CD14-positive monocyte (primary cell): Measurements from ENCODE around the gene FIGN. TPM values are rescaled to one million over a fixed set of nuclear protein-coding genes. Genes with fewer than 3 reads are reported as not detected.

Experiments
- DNase-seq, 3 donors: peaks; one replicate each; pipeline ENCODE4 v3.0.0-alpha.2; 2011 to 2022
- H2AFZ ChIP-seq: 2 replicates; pipeline ENCODE4 v1.6.0; 2012; ENCODE audit warnings: mild to moderate bottlenecking, low read depth, low read length, inconsistent platforms; ENCODE audit not compliant: insufficient read depth, poor library complexity, severe bottlenecking
- H3K27ac ChIP-seq, 2 donors: 1 replicate in 1 of 2; 2 replicates in 1 of 2; pipeline ENCODE4 v1.5.1; 2012 to 2013; ENCODE audit warnings: low read length in 2 of 2, control low read depth in 1 of 2, inconsistent platforms in 1 of 2, low read depth in 1 of 2, mild to moderate bottlenecking in 1 of 2
- H3K27me3 ChIP-seq, 2 donors: one replicate each; pipeline versions ENCODE4 v1.6.0 to v1.6.1; 2011 to 2013; ENCODE audit warnings: low read length in 2 of 2; ENCODE audit not compliant: control insufficient read depth in 2 of 2, insufficient read depth in 2 of 2
- H3K36me3 ChIP-seq, 2 donors: replicated peaks in 1 of 2; 1 replicate in 1 of 2; 2 replicates in 1 of 2; pipeline versions ENCODE4 v1.5.1 to v1.6.1; 2012 to 2013; ENCODE audit warnings: low read length in 2 of 2, control low read depth in 1 of 2, inconsistent platforms in 1 of 2, mild to moderate bottlenecking in 1 of 2; ENCODE audit not compliant: insufficient read depth in 2 of 2, control insufficient read depth in 1 of 2
- H3K4me1 ChIP-seq, 2 donors: 1 replicate in 1 of 2; 2 replicates in 1 of 2; pipeline versions ENCODE4 v1.5.1 to v1.6.1; 2012 to 2013; ENCODE audit warnings: low read length in 2 of 2, control low read depth in 1 of 2, inconsistent platforms in 1 of 2, mild to moderate bottlenecking in 1 of 2, moderate library complexity in 1 of 2; ENCODE audit not compliant: insufficient read depth in 2 of 2, control insufficient read depth in 1 of 2
- H3K4me2 ChIP-seq: replicated peaks from 2 replicates; pipeline ENCODE3; 2012; ENCODE audit warnings: low read length, moderate library complexity, mild to moderate bottlenecking; ENCODE audit not compliant: poor library complexity, severe bottlenecking; ENCODE audit errors: extremely low read depth
- H3K4me3 ChIP-seq, 3 experiments: fragments of 200-600 bp in 1 of 3; sonication (generic) in 1 of 3; replicated peaks in 1 of 3; 1 replicate in 2 of 3; 2 replicates in 1 of 3; pipeline ENCODE4 v1.5.1; 2011 to 2013; ENCODE audit warnings: low read length in 3 of 3, mild to moderate bottlenecking in 3 of 3, control low read depth in 2 of 3, low read depth in 2 of 3, inconsistent platforms in 1 of 3, moderate library complexity in 1 of 3
- H3K79me2 ChIP-seq: 2 replicates; pipeline ENCODE4 v1.6.0; 2012; ENCODE audit warnings: mild to moderate bottlenecking, control low read depth, inconsistent platforms, low read length, moderate library complexity; ENCODE audit not compliant: insufficient read depth
- H3K9ac ChIP-seq: 2 replicates; pipeline ENCODE4 v1.6.0; 2017; ENCODE audit warnings: low read length, mild to moderate bottlenecking; ENCODE audit not compliant: insufficient read depth, poor library complexity, severe bottlenecking
- H3K9me3 ChIP-seq, 2 donors: replicated peaks in 1 of 2; 1 replicate in 1 of 2; 2 replicates in 1 of 2; pipeline versions ENCODE4 v1.5.1 to v1.6.1; 2012 to 2013; ENCODE audit warnings: low read length in 2 of 2, control low read depth in 1 of 2; ENCODE audit not compliant: control insufficient read depth in 1 of 2, insufficient read depth in 1 of 2
- H4K20me1 ChIP-seq: 2 replicates; pipeline ENCODE4 v1.6.0; 2012; ENCODE audit warnings: mild to moderate bottlenecking, low read length, control low read depth, moderate library complexity; ENCODE audit not compliant: insufficient read depth
- H3K27ac Mint-ChIP-seq, 7 donors: one replicate each; pipeline ENCODE4 v1.8.0; 2020; ENCODE audit warnings: mild to moderate bottlenecking in 7 of 7, mixed read lengths in 7 of 7, moderate library complexity in 6 of 7, inconsistent platforms in 2 of 7
- H3K27me3 Mint-ChIP-seq, 3 donors: one replicate each; pipeline ENCODE4 v1.8.0; 2021 to 2022; ENCODE audit warnings: low read depth in 3 of 3, mild to moderate bottlenecking in 3 of 3, mixed read lengths in 3 of 3, moderate library complexity in 3 of 3, inconsistent platforms in 1 of 3
- H3K36me3 Mint-ChIP-seq, 2 donors: one replicate each; pipeline ENCODE4 v1.8.0; 2020; ENCODE audit warnings: mixed read lengths in 2 of 2, inconsistent platforms in 1 of 2, mild to moderate bottlenecking in 1 of 2
- H3K4me1 Mint-ChIP-seq: one replicate; pipeline ENCODE4 v1.8.0; 2020; ENCODE audit warnings: mild to moderate bottlenecking, mixed read lengths
- H3K4me3 Mint-ChIP-seq, 2 donors: one replicate each; pipeline ENCODE4 v1.8.0; 2020; ENCODE audit warnings: mild to moderate bottlenecking in 2 of 2, mixed read lengths in 2 of 2, moderate library complexity in 1 of 2
- H3K9me3 Mint-ChIP-seq, 7 donors: one replicate each; pipeline ENCODE4 v1.8.0; 2020 to 2022; ENCODE audit warnings: mixed read lengths in 7 of 7, mild to moderate bottlenecking in 6 of 7, moderate library complexity in 6 of 7, inconsistent platforms in 2 of 7
- CTCF ChIP-seq: fragments of 200-600 bp; IDR thresholded peaks from one replicate; pipeline ENCODE4 v1.8.0; 2022; ENCODE audit warnings: antibody characterized with exemption, mild to moderate bottlenecking
- WGBS: methylation state at CpG from one replicate; pipeline ENCODE4 v1.1.5; 2013; ENCODE audit warnings: missing lambda C conversion rate; ENCODE audit not compliant: insufficient coverage; 5-methylcytosine and 5-hydroxymethylcytosine counted together
- intact Hi-C, 2 donors: fragments of 100-400 bp; cut with micrococcal nuclease; formaldehyde crosslinking; loops; one replicate each; pipeline versions ENCODE4 v1.15.0 to v1.15.1; 2023
- polyA plus RNA-seq, 3 donors: library from polyadenylated mRNA; depleted of rRNA in 1 of 3; unstranded in 2 of 3; stranded (reverse) in 1 of 3; fragments of 300-500 nt in 2 of 3; fragments of >200 nt in 1 of 3; fragmentation: Illumina TruSeq in 2 of 3; gene quantifications; 1 replicate in 2 of 3; 2 replicates in 1 of 3; pipeline ENCODE4 v1.2.3, GENCODE V29; 2012 to 2021

The FIGN gene
- polyA plus RNA-seq, 3 donors, result not detected

DNA sequence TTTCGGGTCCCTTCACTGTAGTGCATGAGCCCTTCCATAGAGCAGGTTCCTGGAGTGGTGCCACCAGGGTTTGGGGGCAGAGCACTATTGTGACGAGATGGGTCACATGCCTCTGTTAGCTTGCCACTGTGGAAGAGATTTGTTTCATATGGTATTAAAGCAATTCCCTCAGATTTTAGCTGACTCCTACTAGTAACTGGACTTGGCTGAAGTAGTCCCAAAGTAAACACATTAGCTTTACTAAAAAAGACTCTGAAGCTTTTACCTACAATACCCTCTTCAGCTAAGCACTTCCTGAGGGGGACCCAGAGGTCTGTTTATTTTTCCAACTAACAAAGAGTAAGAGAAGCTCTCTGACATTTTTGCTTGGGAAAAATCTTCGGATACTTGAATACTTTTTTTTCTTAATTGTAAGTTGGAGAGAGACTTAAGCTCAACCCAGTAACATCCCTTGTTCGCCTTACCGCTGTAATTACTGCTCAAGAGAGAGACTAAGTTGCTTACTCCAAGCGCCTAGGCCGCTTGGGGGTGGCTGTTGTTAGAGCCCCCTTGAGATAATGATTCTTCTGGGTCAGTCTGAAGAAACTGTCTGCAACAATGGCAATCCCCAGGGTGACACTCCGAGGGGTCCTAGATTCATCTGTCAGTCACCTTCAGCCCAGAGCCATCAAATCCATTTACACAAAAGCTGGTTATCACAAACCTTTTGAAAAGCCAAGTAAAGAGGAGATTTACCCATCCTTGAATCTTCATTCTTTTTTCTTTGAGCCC is 177.4 kb downstream of the FIGN start:
- Mint-ChIP-seq H3K9me3 (peaks cover 0 to 6% (median 2%) of the 10 kb centered on the region in 7 donors), H3K27me3 (no peaks in the 10 kb centered on the region), H3K27ac (no peak overlapping the region), H3K4me1 (no peaks in the 10 kb centered on the region), H3K36me3 (no peaks in the 10 kb centered on the region), H3K4me3 (no peak overlapping the region)
- WGBS, result 90% methylated on average over 2 of the region's 8 CpGs
- no peak for TF ChIP-seq CTCF
- H3K27ac ChIP-seq, result no peak overlapping the region
- H3K4me2 ChIP-seq, result no peak overlapping the region
- H3K27me3 ChIP-seq, result no peaks in the 10 kb centered on the region
- no peaks in the 10 kb centered on the region for H3K4me1 ChIP-seq
- H4K20me1 ChIP-seq, result no peaks in the 10 kb centered on the region
- no peak overlapping the region for H3K9ac ChIP-seq
- no peak overlapping the region for H3K4me3 ChIP-seq
- H2AFZ ChIP-seq, result no peak overlapping the region
- intact Hi-C loops, result no loop called here
- H3K79me2 ChIP-seq, result no peaks in the 10 kb centered on the region
- no peaks in the 10 kb centered on the region for H3K9me3 ChIP-seq
- H3K36me3 ChIP-seq, result no peaks in the 10 kb centered on the region
- no peak for DNase-seq

GRCh38 chr2:163556511-163556910 is 179.3 kb downstream of the FIGN start:
- Mint-ChIP-seq H3K27me3 (no peaks in the 10 kb centered on the region), H3K4me3 (no peak overlapping the region), H3K27ac (no peak overlapping the region), H3K36me3 (no peaks in the 10 kb centered on the region), H3K9me3 (peaks cover 0 to 6% (median 0%) of the 10 kb centered on the region in 7 donors), H3K4me1 (no peaks in the 10 kb centered on the region)
- Histone ChIP-seq H3K4me3 (no peak overlapping the region), H3K9me3 (no peaks in the 10 kb centered on the region), H3K79me2 (no peaks in the 10 kb centered on the region), H3K9ac (no peak overlapping the region), H3K27me3 (no peaks in the 10 kb centered on the region), H4K20me1 (no peaks in the 10 kb centered on the region), H3K36me3 (no peaks in the 10 kb centered on the region), H3K4me2 (no peak overlapping the region), H3K27ac (no peak overlapping the region), H2AFZ (no peak overlapping the region), H3K4me1 (no peaks in the 10 kb centered on the region)
- TF ChIP-seq CTCF, result no peak
- WGBS, result no CpG with 5 or more reads among the region's 2 CpGs
- intact Hi-C loops, result no loop called here
- DNase-seq, result no peak
